ENCODE results near the gene RUNX2. TPM values are rescaled to one million over a fixed set of nuclear protein-coding genes. Genes with fewer than 3 reads are reported as not detected.

Gene RUNX2
- total and polyA plus RNA-seq, 2 of the 8 experiments (the other 6 are each of a cell fraction or from before 2014, with no cell fraction given), result 0.26 to 1.2 TPM

DNA sequence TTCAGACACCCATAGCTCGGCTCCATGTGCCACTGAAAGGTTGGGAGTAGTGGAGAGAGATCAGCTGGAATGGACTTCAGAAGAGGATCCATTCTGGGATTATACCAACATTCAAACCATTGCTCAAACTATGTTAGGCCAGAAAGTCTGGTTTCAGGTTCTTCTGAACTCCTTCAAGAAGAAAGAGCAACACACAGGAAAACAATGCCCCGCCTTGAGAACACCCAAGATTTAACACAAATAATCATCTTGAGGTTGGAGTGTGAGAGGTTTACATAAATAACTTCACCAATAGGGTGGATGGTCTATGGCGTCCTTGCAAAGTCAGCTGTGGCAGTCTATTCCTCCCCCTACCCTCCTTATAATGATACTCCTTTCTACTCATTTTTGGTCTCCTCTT is 261.2 kb downstream of the RUNX2 start:
- H2BK5ac ChIP-seq (ENCODE audit: low read depth, low read length), result no peak overlapping the region
- no peak overlapping the region for H4K5ac ChIP-seq (ENCODE audit: insufficient read length, low read depth, low read length)
- no peaks in the 10 kb centered on the region for H3K79me2 ChIP-seq (ENCODE audit: control insufficient read depth in 1 of 2, insufficient read depth in 2 of 2, low read length in 2 of 2)
- no peak overlapping the region for H2BK120ac ChIP-seq (replicated peaks; ENCODE audit: low read depth, low read length)
- FAIRE-seq (no peak), DNase-seq (ENCODE audit: low read depth in 1 of 2, low spot score in 2 of 2) (peak in 1 of 2 experiments; percentile 7)
- no peak overlapping the region for H3K18ac ChIP-seq (ENCODE audit: extremely low read depth, low read length)
- no peaks in the 10 kb centered on the region for H3K23me2 ChIP-seq (ENCODE audit: low read depth, low read length)
- no peak overlapping the region for H2BK20ac ChIP-seq (ENCODE audit: low read length)
- H3K14ac ChIP-seq (ENCODE audit: insufficient read length), result no peak overlapping the region
- peaks cover 0 to 1% (median 0%) of the 10 kb centered on the region in 4 experiments; a peak in 2 of 7 replicates for H3K27me3 ChIP-seq (replicated peaks in 1 of 4; ENCODE audit: control insufficient read depth in 3 of 4, extremely low read depth in 1 of 4, insufficient read depth in 3 of 4, low read length in 3 of 4)
- H4K91ac ChIP-seq (replicated peaks; ENCODE audit: insufficient read length, low read length), result no peak overlapping the region
- H2BK12ac ChIP-seq (ENCODE audit: low read depth, low read length), result no peak overlapping the region
- H2AFZ ChIP-seq (ENCODE audit: low read length), result no peak overlapping the region
- ChIA-PET POLR2A (ENCODE audit: partially characterized antibody) (no interaction called here), CTCF (ENCODE audit: partially characterized antibody) (interaction anchor here (1.1 kb wide), 2 partner anchors 8 to 88 kb away, joined by 3 read pairs; no protein-coding TSS in a partner anchor)
- H3K27ac ChIP-seq (ENCODE audit: low read depth, low read length), result no peak overlapping the region
- H3K9ac ChIP-seq (replicated peaks in 1 of 4; ENCODE audit: extremely low read depth in 1 of 4, low read depth in 3 of 4, low read length in 3 of 4), result no peak overlapping the region
- H3K79me1 ChIP-seq (ENCODE audit: low read depth, low read length), result no peaks in the 10 kb centered on the region
- H4K8ac ChIP-seq (ENCODE audit: extremely low read depth, insufficient read depth, low read length), result no peak overlapping the region
- no peak overlapping the region for H3K23ac ChIP-seq (ENCODE audit: insufficient read length)
- no peak overlapping the region for H2AK5ac ChIP-seq (ENCODE audit: low read depth, low read length)
- no peak for TF ChIP-seq TBP (IDR thresholded peaks at IDR 0.05; ENCODE audit: low read depth, low read length)
- TF ChIP-seq HDAC6 (IDR thresholded peaks at IDR 0.05; ENCODE audit: low read depth, low read length), result no peak
- 86% methylated on average over 3 of the region's 3 CpGs; no CpG with 5 or more reads in 1 of the 2 experiments for WGBS, 2 experiments (ENCODE audit: extremely low coverage in 1 of 2, insufficient coverage in 1 of 2, insufficient read length in 1 of 2, insufficient replicate concordance in 2 of 2, low coverage in 1 of 2, low lambda C conversion rate in 2 of 2, missing lambda C conversion rate in 1 of 2)
- no peak overlapping the region for H3K4me2 ChIP-seq (ENCODE audit: insufficient read depth in 1 of 2, low read depth in 2 of 2, low read length in 2 of 2)
- no peak overlapping the region for H2BK15ac ChIP-seq (ENCODE audit: low read length)
- H3K4ac ChIP-seq (replicated peaks; ENCODE audit: insufficient read length, low read depth, low read length), result no peak overlapping the region
- H3K4me1 ChIP-seq (replicated peaks in 1 of 4; ENCODE audit: control insufficient read depth in 3 of 4, insufficient read depth in 4 of 4, low read length in 3 of 4), result no peaks in the 10 kb centered on the region
- no peaks in the 10 kb centered on the region for H3K36me3 ChIP-seq (ENCODE audit: control insufficient read depth in 2 of 4, insufficient read depth in 4 of 4, low read length in 3 of 4)
- no peaks in the 10 kb centered on the region for H4K20me1 ChIP-seq (replicated peaks in 1 of 2; ENCODE audit: control insufficient read depth in 1 of 2, insufficient read depth in 2 of 2, low read length in 2 of 2)
- H3K9me3 ChIP-seq (ENCODE audit: insufficient read depth in 2 of 2, low read depth in 1 of 2, low read length in 1 of 2), result no peaks in the 10 kb centered on the region
- no peak overlapping the region for H3K56ac ChIP-seq (replicated peaks; ENCODE audit: insufficient read length, low read depth, low read length)
- H3K4me3 ChIP-seq (ENCODE audit: extremely low read depth in 1 of 4, insufficient read depth in 2 of 4, low read depth in 3 of 4, low read length in 4 of 4), result no peak overlapping the region

Measured in H1 (cell line).